Loucy (cell line): ENCODE measurements around the gene RTEL1.

Experiments
- CTCF ChIP-seq: fragments of 200-600 bp; sonication (generic); conservative IDR thresholded peaks from 2 replicates; pipeline ENCODE4 v1.5.1; 2014; ENCODE audit warnings: mild to moderate bottlenecking, antibody characterized with exemption, low read length
- EZH2phosphoT487 ChIP-seq: fragments of 200-600 bp; IDR thresholded peaks from 2 replicates; pipeline ENCODE4 v1.6.1; 2018; ENCODE audit warnings: antibody characterized with exemption, mild to moderate bottlenecking, moderate library complexity, borderline replicate concordance

GRCh38 chr20:63701051-63701328, 42.9 kb downstream of the RTEL1 start:
- TF ChIP-seq EZH2phosphoT487 (no peak), CTCF (no peak)
